ENCODE measurements around the gene CDK8.

CDK8 gene

GRCh38 chr13:26377038-26377437 is 123.1 kb downstream of the CDK8 start:
- TF ChIP-seq EZH2 (IDR thresholded peaks at IDR 0.05; ENCODE audit: borderline replicate concordance, low read length): no peak
- peak; percentile 37; the same call in 1 of the 2 replicates for TF ChIP-seq CTCF (IDR thresholded peaks at IDR 0.05; ENCODE audit: low read length)
- Histone ChIP-seq H2AFZ (ENCODE audit: low read length) (no peak overlapping the region), H3K36me3 (ENCODE audit: insufficient read depth, low read length) (no peaks in the 10 kb centered on the region), H3K27ac (ENCODE audit: low read depth, low read length, poor library complexity, severe bottlenecking) (no peak overlapping the region), H3F3A (ENCODE audit: insufficient read depth, low read length) (no peaks in the 10 kb centered on the region), H3K9me2 (ENCODE audit: low read depth, low read length) (no peaks in the 10 kb centered on the region), H3K4me3 (ENCODE audit: low read depth, low read length, poor library complexity, severe bottlenecking) (no peak overlapping the region), H3K27me3 (ENCODE audit: insufficient read depth, low read length) (no peaks in the 10 kb centered on the region), H3K79me2 (ENCODE audit: insufficient read depth, low read length) (no peaks in the 10 kb centered on the region), H3K9me3 (ENCODE audit: low read length) (no peaks in the 10 kb centered on the region), H3K4me2 (ENCODE audit: low read length) (no peak overlapping the region), H4K20me1 (ENCODE audit: insufficient read depth, low read length) (no peaks in the 10 kb centered on the region), H3K9ac (ENCODE audit: low read length) (no peak overlapping the region), H3K4me1 (ENCODE audit: insufficient read depth, low read length, severe bottlenecking) (no peaks in the 10 kb centered on the region)

- Histone ChIP-seq H2AFZ (ENCODE audit: low read length) (no peak overlapping the region), H3K36me3 (ENCODE audit: insufficient read depth, low read length) (no peaks in the 10 kb centered on the region), H3K27ac (ENCODE audit: low read depth, low read length, poor library complexity, severe bottlenecking) (no peak overlapping the region), H3K9me3 (ENCODE audit: low read length) (no peaks in the 10 kb centered on the region), H4K20me1 (ENCODE audit: insufficient read depth, low read length) (no peaks in the 10 kb centered on the region), H3K79me2 (ENCODE audit: insufficient read depth, low read length) (no peaks in the 10 kb centered on the region), H3K27me3 (ENCODE audit: insufficient read depth, low read length) (no peaks in the 10 kb centered on the region), H3K4me1 (ENCODE audit: insufficient read depth, low read length, severe bottlenecking) (no peaks in the 10 kb centered on the region), H3K4me3 (ENCODE audit: low read depth, low read length, poor library complexity, severe bottlenecking) (no peak overlapping the region), H3K9me2 (ENCODE audit: low read depth, low read length) (no peaks in the 10 kb centered on the region), H3K9ac (ENCODE audit: low read length) (no peak overlapping the region), H3K4me2 (ENCODE audit: low read length) (no peak overlapping the region), H3F3A (ENCODE audit: insufficient read depth, low read length) (no peaks in the 10 kb centered on the region)
- TF ChIP-seq EZH2 (IDR thresholded peaks at IDR 0.05; ENCODE audit: borderline replicate concordance, low read length): no peak
- TF ChIP-seq CTCF (IDR thresholded peaks at IDR 0.05; ENCODE audit: low read length): no peak
Measured at GRCh38 chr13:26378116-26378515, 124.2 kb downstream of the CDK8 start.

GRCh38 chr13:26379831-26380230 is 125.9 kb downstream of the CDK8 start:
- no peak overlapping the region for H2AFZ ChIP-seq (ENCODE audit: low read length)
- H3K27me3 ChIP-seq (ENCODE audit: insufficient read depth, low read length): no peaks in the 10 kb centered on the region
- no peaks in the 10 kb centered on the region for H3K36me3 ChIP-seq (ENCODE audit: insufficient read depth, low read length)
- no peaks in the 10 kb centered on the region for H3F3A ChIP-seq (ENCODE audit: insufficient read depth, low read length)
- no peaks in the 10 kb centered on the region for H3K9me3 ChIP-seq (ENCODE audit: low read length)
- H3K79me2 ChIP-seq (ENCODE audit: insufficient read depth, low read length): no peaks in the 10 kb centered on the region
- H3K4me2 ChIP-seq (ENCODE audit: low read length): no peak overlapping the region
- no peak overlapping the region for H3K27ac ChIP-seq (ENCODE audit: low read depth, low read length, poor library complexity, severe bottlenecking)
- TF ChIP-seq EZH2 (IDR thresholded peaks at IDR 0.05; ENCODE audit: borderline replicate concordance, low read length): no peak
- no peaks in the 10 kb centered on the region for H3K9me2 ChIP-seq (ENCODE audit: low read depth, low read length)
- no peaks in the 10 kb centered on the region for H4K20me1 ChIP-seq (ENCODE audit: insufficient read depth, low read length)
- no peak overlapping the region for H3K4me3 ChIP-seq (ENCODE audit: low read depth, low read length, poor library complexity, severe bottlenecking)
- H3K9ac ChIP-seq (ENCODE audit: low read length): no peak overlapping the region
- H3K4me1 ChIP-seq (ENCODE audit: insufficient read depth, low read length, severe bottlenecking): no peaks in the 10 kb centered on the region

- Histone ChIP-seq H3K79me2 (ENCODE audit: insufficient read depth, low read length) (no peaks in the 10 kb centered on the region), H3K36me3 (ENCODE audit: insufficient read depth, low read length) (no peaks in the 10 kb centered on the region), H3K4me2 (ENCODE audit: low read length) (no peak overlapping the region), H3K27ac (ENCODE audit: low read depth, low read length, poor library complexity, severe bottlenecking) (no peak overlapping the region), H3F3A (ENCODE audit: insufficient read depth, low read length) (no peaks in the 10 kb centered on the region), H3K9me2 (ENCODE audit: low read depth, low read length) (no peaks in the 10 kb centered on the region), H3K4me1 (ENCODE audit: insufficient read depth, low read length, severe bottlenecking) (no peaks in the 10 kb centered on the region), H3K4me3 (ENCODE audit: low read depth, low read length, poor library complexity, severe bottlenecking) (no peak overlapping the region), H3K27me3 (ENCODE audit: insufficient read depth, low read length) (no peaks in the 10 kb centered on the region), H3K9ac (ENCODE audit: low read length) (no peak overlapping the region), H4K20me1 (ENCODE audit: insufficient read depth, low read length) (no peaks in the 10 kb centered on the region), H2AFZ (ENCODE audit: low read length) (no peak overlapping the region), H3K9me3 (ENCODE audit: low read length) (no peaks in the 10 kb centered on the region)
- no peak for TF ChIP-seq EZH2 (IDR thresholded peaks at IDR 0.05; ENCODE audit: borderline replicate concordance, low read length)
- TF ChIP-seq CTCF (IDR thresholded peaks at IDR 0.05; ENCODE audit: low read length): no peak
Measured at GRCh38 chr13:26380930-26381329, 127.0 kb downstream of the CDK8 start.
